Activated CD4-positive, alpha-beta T cell treated with anti-CD3 and anti-CD28 coated beads, Interleukin-2, amount 10 ng/mL, durations not matched to agents 7 days and 5 days (primary cell): ENCODE results near the gene ARMS2. TPM values are rescaled to one million over a fixed set of nuclear protein-coding genes. Genes with fewer than 3 reads are reported as not detected.
A peak's percentile ranks its signal among the peaks of the same experiment; 100 is the strongest.

Experiments
- CTCF ChIA-PET: fragments of 350-600 bp; sonication (Branson Sonifier 250); formaldehyde crosslinking; loops from one replicate; lab custom pipeline; 2021; ENCODE audit warnings: antibody characterized with exemption; lab: Charles Lee
- POLR2A ChIA-PET: fragments of 350-600 bp; sonication (Branson Sonifier 250); formaldehyde crosslinking; loops from one replicate; lab custom pipeline; 2021; ENCODE audit warnings: antibody characterized with exemption; lab: Charles Lee
- DNase-seq: peaks from one replicate; pipeline ENCODE4 v3.0.0-alpha.2; 2020
- H3K27ac Mint-ChIP-seq: one replicate; pipeline ENCODE4 v1.8.0; 2021; ENCODE audit warnings: mild to moderate bottlenecking, moderate library complexity, mixed read lengths
- H3K27me3 Mint-ChIP-seq: one replicate; pipeline ENCODE4 v1.8.0; 2021; ENCODE audit warnings: mixed read lengths
- H3K36me3 Mint-ChIP-seq: one replicate; pipeline ENCODE4 v1.8.0; 2021; ENCODE audit warnings: low read depth, mixed read lengths
- H3K4me1 Mint-ChIP-seq: one replicate; pipeline ENCODE4 v1.8.0; 2021; ENCODE audit warnings: mixed read lengths
- H3K4me3 Mint-ChIP-seq: one replicate; pipeline ENCODE4 v1.8.0; 2021; ENCODE audit warnings: mild to moderate bottlenecking, moderate library complexity, mixed read lengths
- H3K9me3 Mint-ChIP-seq: one replicate; pipeline ENCODE4 v1.8.0; 2021; ENCODE audit warnings: mixed read lengths
- total RNA-seq, 2 experiments: library from RNA; stranded (reverse); gene quantifications; one replicate each; pipeline ENCODE4 v1.2.3, GENCODE V29; 2021

The ARMS2 gene
- total RNA-seq, 2 experiments from 2014 or later: not detected

GRCh38 chr10:122494173-122494820 is 39.8 kb downstream of the ARMS2 start:
- H3K36me3 Mint-ChIP-seq: no peaks in the 10 kb centered on the region
- H3K4me1 Mint-ChIP-seq: peaks cover 20% of the 10 kb centered on the region
- H3K4me3 Mint-ChIP-seq: no peak overlapping the region
- ChIA-PET CTCF (no interaction called here), POLR2A (no interaction called here)
- no peak overlapping the region for H3K27ac Mint-ChIP-seq
- H3K27me3 Mint-ChIP-seq: peaks cover 18% of the 10 kb centered on the region
- H3K9me3 Mint-ChIP-seq: no peaks in the 10 kb centered on the region
- no peak for DNase-seq

GRCh38 chr10:122494833-122495232 is 40.4 kb downstream of the ARMS2 start:
- Mint-ChIP-seq H3K4me1 (peaks cover 20% of the 10 kb centered on the region), H3K36me3 (no peaks in the 10 kb centered on the region), H3K27me3 (peaks cover 20% of the 10 kb centered on the region), H3K4me3 (no peak overlapping the region), H3K27ac (no peak overlapping the region), H3K9me3 (no peaks in the 10 kb centered on the region)
- DNase-seq: no peak
- POLR2A ChIA-PET: no interaction called here
- CTCF ChIA-PET: no interaction called here

- peaks cover 19% of the 10 kb centered on the region for H3K4me1 Mint-ChIP-seq
- DNase-seq: peak; percentile 13
- no peaks in the 10 kb centered on the region for H3K36me3 Mint-ChIP-seq
- H3K4me3 Mint-ChIP-seq: no peak overlapping the region
- H3K9me3 Mint-ChIP-seq: no peaks in the 10 kb centered on the region
- POLR2A ChIA-PET: no interaction called here
- CTCF ChIA-PET: no interaction called here
- peaks cover 20% of the 10 kb centered on the region for H3K27me3 Mint-ChIP-seq
- no peak overlapping the region for H3K27ac Mint-ChIP-seq
These were observed 41.2 kb downstream of the ARMS2 start for GRCh38 chr10:122495406-122496340.

- POLR2A ChIA-PET: no interaction called here
These were observed 42.8 kb downstream of the ARMS2 start for GRCh38 chr10:122497241-122497640.

GRCh38 chr10:122498521-122498920 is 44.1 kb downstream of the ARMS2 start:
- Mint-ChIP-seq H3K36me3 (no peaks in the 10 kb centered on the region), H3K27ac (no peak overlapping the region), H3K4me1 (peaks cover 8% of the 10 kb centered on the region), H3K4me3 (no peak overlapping the region), H3K9me3 (no peaks in the 10 kb centered on the region), H3K27me3 (peaks cover 15% of the 10 kb centered on the region)
- no peak for DNase-seq
- POLR2A ChIA-PET: no interaction called here
- CTCF ChIA-PET: no interaction called here

More at GRCh38 chr10:122497241-122497640, 42.8 kb downstream of the ARMS2 start:
- Mint-ChIP-seq H3K4me1 (peaks cover 8% of the 10 kb centered on the region), H3K36me3 (no peaks in the 10 kb centered on the region), H3K9me3 (no peaks in the 10 kb centered on the region), H3K27ac (no peak overlapping the region), H3K27me3 (peaks cover 20% of the 10 kb centered on the region), H3K4me3 (no peak overlapping the region)
- DNase-seq: no peak
- CTCF ChIA-PET: no interaction called here

GRCh38 chr10:122499012-122499411 is 44.6 kb downstream of the ARMS2 start:
- H3K9me3 Mint-ChIP-seq: no peaks in the 10 kb centered on the region
- POLR2A ChIA-PET: no interaction called here
- CTCF ChIA-PET: no interaction called here
- peaks cover 13% of the 10 kb centered on the region for H3K27me3 Mint-ChIP-seq
- no peak overlapping the region for H3K27ac Mint-ChIP-seq
- H3K36me3 Mint-ChIP-seq: no peaks in the 10 kb centered on the region
- peaks cover 8% of the 10 kb centered on the region for H3K4me1 Mint-ChIP-seq
- no peak for DNase-seq
- H3K4me3 Mint-ChIP-seq: no peak overlapping the region

GRCh38 chr10:122499491-122499941 is 45.1 kb downstream of the ARMS2 start:
- H3K9me3 Mint-ChIP-seq: no peaks in the 10 kb centered on the region
- H3K27ac Mint-ChIP-seq: no peak overlapping the region
- no peaks in the 10 kb centered on the region for H3K36me3 Mint-ChIP-seq
- POLR2A ChIA-PET: no interaction called here
- H3K27me3 Mint-ChIP-seq: peaks cover 11% of the 10 kb centered on the region
- no peak for DNase-seq
- peaks cover 8% of the 10 kb centered on the region for H3K4me1 Mint-ChIP-seq
- CTCF ChIA-PET: no interaction called here
- no peak overlapping the region for H3K4me3 Mint-ChIP-seq

- H3K9me3 Mint-ChIP-seq: no peaks in the 10 kb centered on the region
- H3K36me3 Mint-ChIP-seq: no peaks in the 10 kb centered on the region
- ChIA-PET POLR2A (no interaction called here), CTCF (no interaction called here)
- no peak for DNase-seq
- no peak overlapping the region for H3K4me3 Mint-ChIP-seq
- no peak overlapping the region for H3K27ac Mint-ChIP-seq
- peaks cover 8% of the 10 kb centered on the region for H3K4me1 Mint-ChIP-seq
- peaks cover 11% of the 10 kb centered on the region for H3K27me3 Mint-ChIP-seq
These were observed 45.7 kb downstream of the ARMS2 start for GRCh38 chr10:122500194-122500593.

- Mint-ChIP-seq H3K27ac (no peak overlapping the region), H3K4me1 (peaks cover 7% of the 10 kb centered on the region), H3K27me3 (peaks cover 11% of the 10 kb centered on the region), H3K36me3 (no peaks in the 10 kb centered on the region), H3K9me3 (no peaks in the 10 kb centered on the region), H3K4me3 (no peak overlapping the region)
- ChIA-PET CTCF (no interaction called here), POLR2A (no interaction called here)
- DNase-seq: no peak
These were observed 46.3 kb downstream of the ARMS2 start for GRCh38 chr10:122500726-122501125.

- ChIA-PET POLR2A (no interaction called here), CTCF (interaction anchor here (1.1 to 2.0 kb wide), 2 partner anchors 12 kb away, joined by 3 to 8 read pairs; no protein-coding TSS in a partner anchor)
- H3K9me3 Mint-ChIP-seq: no peaks in the 10 kb centered on the region
- no peak overlapping the region for H3K4me3 Mint-ChIP-seq
- no peak overlapping the region for H3K27ac Mint-ChIP-seq
- no peaks in the 10 kb centered on the region for H3K36me3 Mint-ChIP-seq
- no peaks in the 10 kb centered on the region for H3K4me1 Mint-ChIP-seq
- H3K27me3 Mint-ChIP-seq: peaks cover 4% of the 10 kb centered on the region
- DNase-seq: no peak
These were observed 48.6 kb downstream of the ARMS2 start for GRCh38 chr10:122503012-122503411.

- no peak overlapping the region for H3K27ac Mint-ChIP-seq
- no peaks in the 10 kb centered on the region for H3K4me1 Mint-ChIP-seq
- H3K9me3 Mint-ChIP-seq: no peaks in the 10 kb centered on the region
- no peaks in the 10 kb centered on the region for H3K36me3 Mint-ChIP-seq
- POLR2A ChIA-PET: no interaction called here
- peaks cover 2% of the 10 kb centered on the region for H3K27me3 Mint-ChIP-seq
- CTCF ChIA-PET: interaction anchor here (1.7 to 2.0 kb wide), 2 partner anchors 11 kb away, joined by 6 to 8 read pairs; no protein-coding TSS in a partner anchor
- no peak overlapping the region for H3K4me3 Mint-ChIP-seq
- DNase-seq: no peak
These were observed 49.6 kb downstream of the ARMS2 start for GRCh38 chr10:122503886-122504609.

GRCh38 chr10:122504610-122504950 is 50.1 kb downstream of the ARMS2 start:
- H3K27me3 Mint-ChIP-seq: no peaks in the 10 kb centered on the region
- H3K4me3 Mint-ChIP-seq: no peak overlapping the region
- ChIA-PET POLR2A (no interaction called here), CTCF (interaction anchor here (1.7 kb wide), 1 partner anchor 11 kb away, joined by 6 read pairs; no protein-coding TSS in a partner anchor)
- no peaks in the 10 kb centered on the region for H3K9me3 Mint-ChIP-seq
- H3K36me3 Mint-ChIP-seq: no peaks in the 10 kb centered on the region
- no peak for DNase-seq
- H3K4me1 Mint-ChIP-seq: no peaks in the 10 kb centered on the region
- no peak overlapping the region for H3K27ac Mint-ChIP-seq
